Neutrophil (primary cell): ENCODE measurements around the gene RASD2.
A peak's percentile ranks its signal among the peaks of the same experiment; 100 is the strongest.

Experiments used
- H3K27ac ChIP-seq: fragments of 200-600 bp; sonication (generic); 2 replicates; pipeline ENCODE4 v1.5.1; 2016; ENCODE audit warnings: mild to moderate bottlenecking, moderate library complexity
- H3K27me3 ChIP-seq: fragments of 200-600 bp; sonication (generic); 2 replicates; pipeline ENCODE4 v1.6.0; 2016; ENCODE audit warnings: mild to moderate bottlenecking
- H3K36me3 ChIP-seq: fragments of 200-600 bp; sonication (generic); 2 replicates; pipeline ENCODE4 v1.5.1; 2017
- H3K4me1 ChIP-seq, 2 experiments: fragments of 200-600 bp in 1 of 2; sonication (generic) in 1 of 2; 1 replicate in 1 of 2; 2 replicates in 1 of 2; pipeline versions ENCODE4 v1.5.1 to v1.6.1; 2013 to 2016; ENCODE audit warnings: low read depth in 1 of 2, low read length in 1 of 2, mild to moderate bottlenecking in 1 of 2, moderate library complexity in 1 of 2; ENCODE audit not compliant: control insufficient read depth in 1 of 2, insufficient read depth in 1 of 2
- H3K4me3 ChIP-seq, 2 experiments: fragments of 200-600 bp in 1 of 2; sonication (generic) in 1 of 2; 1 replicate in 1 of 2; 2 replicates in 1 of 2; pipeline ENCODE4 v1.5.1; 2013 to 2016; ENCODE audit warnings: low read depth in 1 of 2, low read length in 1 of 2, mild to moderate bottlenecking in 1 of 2, moderate library complexity in 1 of 2
- H3K9me3 ChIP-seq: fragments of 200-600 bp; sonication (generic); 2 replicates; pipeline ENCODE4 v1.5.1; 2016
- CTCF ChIP-seq: fragments of 200-600 bp; sonication (generic); IDR thresholded peaks from 2 replicates; pipeline ENCODE4 v1.5.1; 2016; ENCODE audit warnings: antibody characterized with exemption

Gene RASD2

GRCh38 chr22:35586771-35587170 lies 46.1 kb downstream of the RASD2 start:
- H3K4me3 ChIP-seq: no peak overlapping the region
- H3K4me1 ChIP-seq: peaks cover 11 to 16% of the 10 kb centered on the region in 2 experiments
- no peaks in the 10 kb centered on the region for H3K27me3 ChIP-seq
- no peaks in the 10 kb centered on the region for H3K36me3 ChIP-seq
- H3K27ac ChIP-seq: no peak overlapping the region
- no peaks in the 10 kb centered on the region for H3K9me3 ChIP-seq
- no peak for TF ChIP-seq CTCF

GRCh38 chr22:35587447-35587870 lies 46.8 kb downstream of the RASD2 start:
- TF ChIP-seq CTCF: no peak
- Histone ChIP-seq H3K4me3 (no peak overlapping the region), H3K27ac (no peak overlapping the region), H3K4me1 (peaks cover 11 to 16% of the 10 kb centered on the region in 2 experiments), H3K36me3 (no peaks in the 10 kb centered on the region), H3K27me3 (no peaks in the 10 kb centered on the region), H3K9me3 (no peaks in the 10 kb centered on the region)

GRCh38 chr22:35587896-35588295 lies 47.3 kb downstream of the RASD2 start:
- no peak overlapping the region for H3K4me3 ChIP-seq
- H3K4me1 ChIP-seq: peaks cover 11 to 16% of the 10 kb centered on the region in 2 experiments
- H3K36me3 ChIP-seq: no peaks in the 10 kb centered on the region
- no peaks in the 10 kb centered on the region for H3K9me3 ChIP-seq
- H3K27ac ChIP-seq: no peak overlapping the region
- no peaks in the 10 kb centered on the region for H3K27me3 ChIP-seq
- TF ChIP-seq CTCF: no peak

GRCh38 chr22:35589071-35589755 lies 48.6 kb downstream of the RASD2 start:
- Histone ChIP-seq H3K27ac (peak overlapping the region; percentile 5), H3K4me3 (no peak overlapping the region), H3K9me3 (no peaks in the 10 kb centered on the region), H3K4me1 (peaks cover 11 to 16% of the 10 kb centered on the region in 2 experiments), H3K27me3 (no peaks in the 10 kb centered on the region), H3K36me3 (no peaks in the 10 kb centered on the region)
- TF ChIP-seq CTCF: no peak

- Histone ChIP-seq H3K9me3 (no peaks in the 10 kb centered on the region), H3K36me3 (no peaks in the 10 kb centered on the region), H3K4me3 (no peak overlapping the region), H3K4me1 (peaks cover 11 to 16% of the 10 kb centered on the region in 2 experiments), H3K27me3 (no peaks in the 10 kb centered on the region), H3K27ac (no peak overlapping the region)
- TF ChIP-seq CTCF: no peak
Measured at GRCh38 chr22:35589756-35590093, 49.1 kb downstream of the RASD2 start.
